HEK293 (cell line): ENCODE data around the gene EDN1.

Source experiments
- CTCF ChIP-seq: fragments of 450-650 bp; formaldehyde crosslinking; IDR thresholded peaks from 2 replicates; pipeline ENCODE4 v1.5.1; 2016; ENCODE audit warnings: missing biosample characterization, missing genetic modification characterization
- REST ChIP-seq: fragments of 450-650 bp; formaldehyde crosslinking; IDR thresholded peaks from 2 replicates; pipeline ENCODE4 v1.5.1; 2016; ENCODE audit warnings: missing biosample characterization, missing genetic modification characterization
- ZBTB8A ChIP-seq: fragments of 450-650 bp; formaldehyde crosslinking; IDR thresholded peaks from 2 replicates; pipeline ENCODE4 v1.5.1; 2016; ENCODE audit warnings: missing biosample characterization, missing genetic modification characterization
- ZIC2 ChIP-seq: fragments of 450-650 bp; formaldehyde crosslinking; IDR thresholded peaks from 2 replicates; pipeline ENCODE4 v1.5.1; 2016; ENCODE audit warnings: missing biosample characterization, missing genetic modification characterization
- ZNF114 ChIP-seq: fragments of 450-650 bp; formaldehyde crosslinking; IDR thresholded peaks from 2 replicates; pipeline ENCODE4 v1.5.0; 2017; ENCODE audit warnings: missing biosample characterization, missing genetic modification characterization
- ZNF302 ChIP-seq: fragments of 450-650 bp; formaldehyde crosslinking; IDR thresholded peaks from 2 replicates; pipeline ENCODE4 v1.5.1; 2016; ENCODE audit warnings: missing biosample characterization, missing genetic modification characterization, low read depth
- ZNF350 ChIP-seq: fragments of 450-650 bp; formaldehyde crosslinking; IDR thresholded peaks from 2 replicates; pipeline ENCODE4 v1.5.0; 2017; ENCODE audit warnings: missing biosample characterization, mild to moderate bottlenecking, missing genetic modification characterization
- ZNF426 ChIP-seq: fragments of 450-650 bp; formaldehyde crosslinking; IDR thresholded peaks from 2 replicates; pipeline ENCODE4 v1.5.1; 2017; ENCODE audit warnings: missing biosample characterization, missing genetic modification characterization, mild to moderate bottlenecking, inconsistent platforms, moderate library complexity
- ZNF621 ChIP-seq: fragments of 450-650 bp; formaldehyde crosslinking; IDR thresholded peaks from 2 replicates; pipeline ENCODE4 v1.5.1; 2017; ENCODE audit warnings: missing biosample characterization, missing genetic modification characterization
- ZSCAN16 ChIP-seq: fragments of 450-650 bp; formaldehyde crosslinking; IDR thresholded peaks from 2 replicates; pipeline ENCODE4 v1.5.1; 2016; ENCODE audit warnings: missing biosample characterization, missing genetic modification characterization
- TF ChIP-seq, protein P1 (sequence below): fragments of 450-650 bp; formaldehyde crosslinking; IDR thresholded peaks from 2 replicates; pipeline ENCODE4 v1.5.1; 2017; ENCODE audit warnings: missing biosample characterization, missing genetic modification characterization
- TF ChIP-seq, protein P2 (sequence below): fragments of 450-650 bp; formaldehyde crosslinking; conservative IDR thresholded peaks from 2 replicates; pipeline ENCODE4 v1.5.1; 2016; ENCODE audit warnings: low read depth, missing biosample characterization, missing genetic modification characterization
- TF ChIP-seq, protein P3 (sequence below): sonication (generic); formaldehyde crosslinking; IDR thresholded peaks from 2 replicates; pipeline ENCODE4 v1.8.1; 2022; ENCODE audit warnings: mild to moderate bottlenecking, moderate library complexity, missing genetic modification reagents

DNA sequence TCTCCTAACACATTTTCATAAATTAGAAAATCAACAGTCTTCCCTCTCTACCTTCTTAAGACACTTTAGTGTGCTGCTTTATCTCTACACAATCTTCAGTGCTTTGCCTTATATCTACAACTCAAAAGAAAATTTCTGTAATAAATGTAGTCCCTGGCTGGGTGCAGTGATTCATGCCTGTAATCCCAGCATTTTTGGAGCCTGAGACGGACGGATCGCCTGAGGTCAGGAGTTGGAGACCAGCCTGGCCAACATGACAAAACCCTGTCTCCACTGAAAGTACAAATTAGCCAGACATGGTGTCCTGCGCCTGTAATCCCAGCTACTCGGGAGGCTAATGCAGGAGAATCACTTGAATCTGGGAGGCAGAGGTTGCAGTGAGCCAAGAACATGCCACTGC lies 9.7 kb upstream of the EDN1 start:
- no peak for TF ChIP-seq CTCF
- no peak for TF ChIP-seq ZNF114 (tag by site-specific recombination)
- TF ChIP-seq ZSCAN16 (tag by site-specific recombination), result no peak
- TF ChIP-seq, protein P1, sequence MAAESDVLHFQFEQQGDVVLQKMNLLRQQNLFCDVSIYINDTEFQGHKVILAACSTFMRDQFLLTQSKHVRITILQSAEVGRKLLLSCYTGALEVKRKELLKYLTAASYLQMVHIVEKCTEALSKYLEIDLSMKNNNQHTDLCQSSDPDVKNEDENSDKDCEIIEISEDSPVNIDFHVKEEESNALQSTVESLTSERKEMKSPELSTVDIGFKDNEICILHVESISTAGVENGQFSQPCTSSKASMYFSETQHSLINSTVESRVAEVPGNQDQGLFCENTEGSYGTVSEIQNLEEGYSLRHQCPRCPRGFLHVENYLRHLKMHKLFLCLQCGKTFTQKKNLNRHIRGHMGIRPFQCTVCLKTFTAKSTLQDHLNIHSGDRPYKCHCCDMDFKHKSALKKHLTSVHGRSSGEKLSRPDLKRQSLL (tag by site-specific recombination), result no peak
- no peak for TF ChIP-seq ZNF426
- TF ChIP-seq ZIC2, result no peak
- TF ChIP-seq, protein P2, sequence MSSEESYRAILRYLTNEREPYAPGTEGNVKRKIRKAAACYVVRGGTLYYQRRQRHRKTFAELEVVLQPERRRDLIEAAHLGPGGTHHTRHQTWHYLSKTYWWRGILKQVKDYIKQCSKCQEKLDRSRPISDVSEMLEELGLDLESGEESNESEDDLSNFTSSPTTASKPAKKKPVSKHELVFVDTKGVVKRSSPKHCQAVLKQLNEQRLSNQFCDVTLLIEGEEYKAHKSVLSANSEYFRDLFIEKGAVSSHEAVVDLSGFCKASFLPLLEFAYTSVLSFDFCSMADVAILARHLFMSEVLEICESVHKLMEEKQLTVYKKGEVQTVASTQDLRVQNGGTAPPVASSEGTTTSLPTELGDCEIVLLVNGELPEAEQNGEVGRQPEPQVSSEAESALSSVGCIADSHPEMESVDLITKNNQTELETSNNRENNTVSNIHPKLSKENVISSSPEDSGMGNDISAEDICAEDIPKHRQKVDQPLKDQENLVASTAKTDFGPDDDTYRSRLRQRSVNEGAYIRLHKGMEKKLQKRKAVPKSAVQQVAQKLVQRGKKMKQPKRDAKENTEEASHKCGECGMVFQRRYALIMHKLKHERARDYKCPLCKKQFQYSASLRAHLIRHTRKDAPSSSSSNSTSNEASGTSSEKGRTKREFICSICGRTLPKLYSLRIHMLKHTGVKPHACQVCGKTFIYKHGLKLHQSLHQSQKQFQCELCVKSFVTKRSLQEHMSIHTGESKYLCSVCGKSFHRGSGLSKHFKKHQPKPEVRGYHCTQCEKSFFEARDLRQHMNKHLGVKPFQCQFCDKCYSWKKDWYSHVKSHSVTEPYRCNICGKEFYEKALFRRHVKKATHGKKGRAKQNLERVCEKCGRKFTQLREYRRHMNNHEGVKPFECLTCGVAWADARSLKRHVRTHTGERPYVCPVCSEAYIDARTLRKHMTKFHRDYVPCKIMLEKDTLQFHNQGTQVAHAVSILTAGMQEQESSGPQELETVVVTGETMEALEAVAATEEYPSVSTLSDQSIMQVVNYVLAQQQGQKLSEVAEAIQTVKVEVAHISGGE, result no peak
- TF ChIP-seq REST (tag by site-specific recombination), result no peak
- TF ChIP-seq ZNF302 (tag by site-specific recombination), result no peak
- no peak for TF ChIP-seq ZNF350 (tag by site-specific recombination)
- TF ChIP-seq ZBTB8A (tag by site-specific recombination), result no peak
- no peak for TF ChIP-seq ZNF621 (tag by site-specific recombination)
- TF ChIP-seq, protein P3, sequence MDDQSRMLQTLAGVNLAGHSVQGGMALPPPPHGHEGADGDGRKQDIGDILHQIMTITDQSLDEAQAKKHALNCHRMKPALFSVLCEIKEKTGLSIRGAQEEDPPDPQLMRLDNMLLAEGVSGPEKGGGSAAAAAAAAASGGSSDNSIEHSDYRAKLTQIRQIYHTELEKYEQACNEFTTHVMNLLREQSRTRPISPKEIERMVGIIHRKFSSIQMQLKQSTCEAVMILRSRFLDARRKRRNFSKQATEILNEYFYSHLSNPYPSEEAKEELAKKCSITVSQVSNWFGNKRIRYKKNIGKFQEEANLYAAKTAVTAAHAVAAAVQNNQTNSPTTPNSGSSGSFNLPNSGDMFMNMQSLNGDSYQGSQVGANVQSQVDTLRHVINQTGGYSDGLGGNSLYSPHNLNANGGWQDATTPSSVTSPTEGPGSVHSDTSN, result no peak
